Neural cell (in vitro differentiated cells): Measurements from ENCODE around the gene DRAP1.

ENCODE experiments used
- EP300 ChIP-seq: fragments of 450-650 bp; conservative IDR thresholded peaks from 2 replicates; pipeline ENCODE4 v1.6.1; 2014; ENCODE audit warnings: antibody characterized with exemption, mild to moderate bottlenecking, moderate library complexity; ENCODE audit not compliant: poor library complexity, severe bottlenecking
- EZH2 ChIP-seq: fragments of 200-600, 300-800 bp; shearing (Covaris generic), sonication (generic); IDR thresholded peaks from 2 replicates; pipeline ENCODE4 v1.6.1; 2014; ENCODE audit warnings: antibody characterized with exemption, low read length, borderline replicate concordance, mild to moderate bottlenecking; ENCODE audit not compliant: insufficient read depth, poor library complexity, severe bottlenecking
- POLR2AphosphoS5 ChIP-seq: IDR thresholded peaks from 2 replicates; pipeline ENCODE4 v1.6.1; 2012
- RAD21 ChIP-seq: fragments of 450-650 bp; conservative IDR thresholded peaks from 2 replicates; pipeline ENCODE4 v1.6.1; 2014; ENCODE audit warnings: antibody characterized with exemption, mild to moderate bottlenecking, moderate library complexity
- REST ChIP-seq: IDR thresholded peaks from 2 replicates; pipeline ENCODE4 v1.6.1; 2012; ENCODE audit warnings: borderline replicate concordance
- SMC3 ChIP-seq: fragments of 450-650 bp; conservative IDR thresholded peaks from 2 replicates; pipeline ENCODE4 v1.6.1; 2014; ENCODE audit warnings: antibody characterized with exemption, mild to moderate bottlenecking, moderate library complexity; ENCODE audit not compliant: poor library complexity
- TF ChIP-seq, protein P1 (sequence below): fragments of 450-650 bp; IDR thresholded peaks from 2 replicates; pipeline ENCODE4 v1.5.1; 2014; ENCODE audit warnings: antibody characterized with exemption, mild to moderate bottlenecking, moderate library complexity; ENCODE audit not compliant: poor library complexity, severe bottlenecking

DNA sequence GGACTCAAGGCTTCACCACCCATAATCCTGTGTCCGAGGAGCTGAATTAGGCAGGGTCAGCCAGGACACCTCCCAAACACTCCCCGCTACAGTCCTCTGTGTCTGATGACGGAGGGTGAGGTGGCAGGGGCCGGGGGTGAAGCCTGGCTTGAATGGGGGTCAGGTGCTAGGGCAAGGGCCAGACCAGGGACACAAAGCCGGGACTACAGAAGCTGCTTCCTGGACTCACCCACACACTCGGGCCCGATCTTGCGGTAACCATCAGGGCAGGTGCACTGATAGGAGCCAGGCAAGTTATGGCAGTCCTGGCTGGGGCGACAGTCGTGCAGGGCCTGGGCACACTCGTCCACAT lies 48.9 kb upstream of the DRAP1 start:
- TF ChIP-seq POLR2AphosphoS5 (peak; percentile 11), EZH2 (no peak), RAD21 (no peak), SMC3 (no peak), EP300 (no peak), REST (no peak)
- TF ChIP-seq, protein P1, sequence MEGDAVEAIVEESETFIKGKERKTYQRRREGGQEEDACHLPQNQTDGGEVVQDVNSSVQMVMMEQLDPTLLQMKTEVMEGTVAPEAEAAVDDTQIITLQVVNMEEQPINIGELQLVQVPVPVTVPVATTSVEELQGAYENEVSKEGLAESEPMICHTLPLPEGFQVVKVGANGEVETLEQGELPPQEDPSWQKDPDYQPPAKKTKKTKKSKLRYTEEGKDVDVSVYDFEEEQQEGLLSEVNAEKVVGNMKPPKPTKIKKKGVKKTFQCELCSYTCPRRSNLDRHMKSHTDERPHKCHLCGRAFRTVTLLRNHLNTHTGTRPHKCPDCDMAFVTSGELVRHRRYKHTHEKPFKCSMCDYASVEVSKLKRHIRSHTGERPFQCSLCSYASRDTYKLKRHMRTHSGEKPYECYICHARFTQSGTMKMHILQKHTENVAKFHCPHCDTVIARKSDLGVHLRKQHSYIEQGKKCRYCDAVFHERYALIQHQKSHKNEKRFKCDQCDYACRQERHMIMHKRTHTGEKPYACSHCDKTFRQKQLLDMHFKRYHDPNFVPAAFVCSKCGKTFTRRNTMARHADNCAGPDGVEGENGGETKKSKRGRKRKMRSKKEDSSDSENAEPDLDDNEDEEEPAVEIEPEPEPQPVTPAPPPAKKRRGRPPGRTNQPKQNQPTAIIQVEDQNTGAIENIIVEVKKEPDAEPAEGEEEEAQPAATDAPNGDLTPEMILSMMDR: no peak
